Globus pallidus (tissue), 1 donor: ENCODE results near the gene SCRT2.
"Not testable (repeated sequence)": the region's sequence is repeated elsewhere in the genome, so short reads cannot be mapped to it uniquely, and the experiment has no call there.

Experiments
- DNase-seq: peaks from one replicate; pipeline ENCODE4 v3.0.0-alpha.2; 2015; ENCODE audit warnings: low spot score

The SCRT2 gene

DNA sequence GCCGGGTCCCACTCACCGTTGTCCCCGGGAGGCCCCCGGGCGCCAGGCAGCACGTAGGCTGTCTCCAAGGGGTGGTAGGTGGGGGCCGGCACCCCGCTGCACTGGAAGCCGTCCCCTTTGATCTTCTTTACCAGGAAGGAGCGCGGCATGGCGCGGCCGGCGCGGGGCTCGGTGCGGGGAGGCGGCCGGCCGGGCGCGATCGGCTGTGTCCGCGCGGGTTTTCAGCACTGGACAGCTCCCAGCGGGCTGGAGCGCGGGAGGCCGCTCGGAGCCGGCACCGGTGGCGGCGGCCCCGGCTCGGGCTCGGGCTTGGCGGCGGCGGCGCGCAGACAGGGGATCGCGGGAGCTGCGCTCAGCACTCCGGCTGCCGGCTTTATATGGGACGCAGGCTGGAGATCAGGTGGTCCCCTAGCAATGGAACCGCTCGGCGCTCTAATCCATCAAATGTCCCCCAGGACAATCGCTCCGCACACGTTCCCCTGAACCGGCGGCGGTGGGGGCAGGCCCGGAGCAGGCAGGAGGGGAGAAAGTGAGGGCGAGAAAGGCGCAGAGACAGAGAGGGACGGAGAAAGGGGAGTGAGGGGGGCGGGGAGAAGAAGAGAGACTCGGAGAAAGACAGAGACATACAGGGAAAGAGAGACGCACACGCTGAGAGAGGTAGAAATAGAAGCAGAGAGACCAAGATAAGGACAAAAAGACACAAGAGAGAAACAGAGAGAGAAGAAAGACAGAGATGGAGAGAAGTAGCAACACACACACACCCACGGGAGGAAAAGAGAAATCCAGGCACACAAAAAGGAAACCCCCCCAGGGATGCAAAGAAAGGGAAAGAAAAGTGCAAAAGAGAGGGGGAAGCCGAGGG lies at the start of gene SCRT2:
Gene SCRT2, minus strand, starts transcription at position 350 of the 862 bp plus-strand sequence. Its CDS starts 201 bp downstream, at position 149.
- DNase-seq: peak; percentile 63

DNA sequence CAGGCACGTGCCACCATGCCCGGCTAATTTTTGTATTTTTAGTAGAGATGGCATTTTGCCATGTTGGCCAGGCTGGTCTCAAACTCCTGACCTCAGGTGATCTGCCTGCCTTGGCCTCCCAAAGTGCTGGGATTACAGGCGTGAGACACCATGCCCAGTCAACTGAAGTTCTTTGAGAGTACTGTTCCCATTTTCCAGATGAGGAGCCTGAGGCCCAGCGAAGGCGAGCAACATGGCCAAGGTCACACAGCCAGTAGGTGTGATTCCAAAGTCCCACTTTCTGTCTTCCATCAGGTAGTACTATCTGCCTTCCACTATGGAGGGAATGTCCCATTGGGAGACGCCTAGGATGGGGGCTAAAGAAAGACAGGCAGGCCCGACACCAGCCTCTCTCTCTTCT lies 49.2 kb upstream of the SCRT2 start:
- not testable (repeated sequence) for DNase-seq

- no peak for DNase-seq
Measured at GRCh38 chr20:723756-724155, 48.2 kb upstream of the SCRT2 start.

- no peak for DNase-seq
Measured at GRCh38 chr20:722822-723644, 47.4 kb upstream of the SCRT2 start.

- DNase-seq: no peak
Measured at GRCh38 chr20:721876-722275, 46.3 kb upstream of the SCRT2 start.

GRCh38 chr20:719816-720215 lies 44.2 kb upstream of the SCRT2 start:
- no peak for DNase-seq

GRCh38 chr20:719068-719467 lies 43.5 kb upstream of the SCRT2 start:
- DNase-seq: no peak

DNA sequence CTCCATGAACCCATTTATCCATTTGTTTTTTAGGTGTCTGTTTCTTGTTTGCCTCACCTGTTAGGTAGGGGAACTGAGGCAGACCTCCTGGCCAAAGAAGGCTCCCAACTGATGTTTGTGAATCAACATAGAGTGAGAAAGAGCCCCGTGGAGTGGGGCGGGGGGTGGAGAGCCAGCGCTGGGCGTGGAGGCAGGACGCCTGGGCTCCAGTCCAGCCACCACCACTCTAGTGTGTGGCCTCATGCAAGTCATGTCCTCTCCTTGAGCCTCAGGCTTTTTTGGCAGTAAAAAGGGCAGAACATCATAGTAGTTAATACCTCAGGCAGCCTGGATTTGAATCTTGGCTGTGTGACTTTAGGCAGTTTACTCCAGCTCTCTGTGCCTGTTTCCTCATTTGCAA lies 42.2 kb upstream of the SCRT2 start:
- no peak for DNase-seq

DNA sequence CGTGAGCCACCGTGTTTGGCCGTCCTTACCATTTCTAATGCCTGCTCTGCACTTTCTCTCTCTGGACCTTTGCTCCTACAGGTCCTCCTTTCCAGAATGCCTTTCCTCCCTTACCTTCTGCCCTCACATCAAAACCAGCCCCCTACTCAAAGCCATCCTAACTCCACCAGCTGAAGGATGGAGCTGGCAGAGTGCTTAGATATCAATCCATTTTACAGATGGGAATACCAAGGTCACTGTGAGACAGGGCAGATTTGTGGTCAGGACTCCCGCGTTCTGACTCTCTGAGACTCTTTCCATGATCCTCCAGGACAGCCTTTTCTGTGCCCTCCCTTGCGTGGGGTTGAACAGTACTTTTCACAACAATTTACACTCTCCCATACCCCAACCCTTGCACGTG lies 41.7 kb upstream of the SCRT2 start:
- DNase-seq: no peak

DNA sequence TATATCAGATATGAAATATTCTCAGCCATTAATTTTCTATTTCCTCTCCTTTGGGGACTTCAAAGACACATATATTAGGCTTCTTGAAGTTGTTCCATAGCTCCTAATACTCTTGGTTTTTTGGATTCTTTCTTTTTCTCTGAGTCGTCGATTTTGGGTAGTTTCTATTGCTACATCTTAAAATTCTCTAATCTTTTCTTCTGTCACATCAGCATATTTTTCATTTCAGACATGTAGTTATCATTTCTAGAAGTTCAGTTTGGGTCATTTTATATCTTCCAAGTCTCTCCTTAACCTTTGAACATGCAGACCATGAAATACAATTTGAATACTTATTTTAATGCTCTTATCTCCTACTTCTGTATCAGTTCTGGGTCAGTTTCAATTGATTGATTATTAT lies 38.9 kb upstream of the SCRT2 start:
- no peak for DNase-seq

GRCh38 chr20:711576-711975 lies 36.0 kb upstream of the SCRT2 start:
- DNase-seq: no peak

- DNase-seq: no peak
Measured at GRCh38 chr20:710780-711450, 35.3 kb upstream of the SCRT2 start.

DNA sequence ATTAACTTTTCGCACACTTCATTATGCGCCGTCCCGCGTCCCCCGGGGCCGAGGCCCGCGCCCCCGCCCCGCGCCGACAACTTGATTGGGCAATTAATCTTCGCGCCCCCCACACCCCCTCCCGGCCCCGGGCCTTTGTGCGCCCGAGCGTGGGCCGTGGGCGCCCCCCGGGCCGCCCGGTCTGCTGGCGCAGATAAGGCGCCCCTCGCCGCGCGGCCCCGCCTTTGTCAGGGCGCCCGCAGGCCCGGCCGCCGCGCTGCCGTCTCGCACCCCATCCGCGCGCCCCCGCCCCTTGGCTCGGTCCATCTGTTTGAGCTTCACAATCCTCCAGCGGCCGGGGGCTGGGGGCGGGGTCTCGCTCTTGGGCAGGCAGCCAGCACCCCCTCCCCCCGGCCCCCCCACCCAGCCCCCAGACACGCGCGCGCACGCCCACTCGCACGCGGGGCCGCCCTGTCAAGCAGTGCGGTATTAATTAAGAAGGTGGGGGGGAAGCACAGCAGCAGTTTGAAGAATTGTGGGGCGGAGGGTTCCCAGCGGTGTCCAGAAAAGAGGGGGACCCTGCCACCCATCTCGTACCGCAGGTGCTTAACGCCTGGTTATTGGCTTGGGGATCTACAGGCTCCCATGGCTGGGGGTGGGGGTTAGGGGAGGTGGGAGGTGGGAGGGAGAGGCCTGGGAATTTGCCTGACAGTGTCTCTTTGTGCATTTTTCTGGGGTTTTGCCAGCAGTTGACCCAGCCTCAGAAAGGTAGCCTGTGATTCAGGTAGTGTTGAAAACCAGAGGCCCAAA lies 34.6 kb upstream of the SCRT2 start:
- no peak for DNase-seq

GRCh38 chr20:709423-709822 lies 33.8 kb upstream of the SCRT2 start:
- DNase-seq: no peak

DNA sequence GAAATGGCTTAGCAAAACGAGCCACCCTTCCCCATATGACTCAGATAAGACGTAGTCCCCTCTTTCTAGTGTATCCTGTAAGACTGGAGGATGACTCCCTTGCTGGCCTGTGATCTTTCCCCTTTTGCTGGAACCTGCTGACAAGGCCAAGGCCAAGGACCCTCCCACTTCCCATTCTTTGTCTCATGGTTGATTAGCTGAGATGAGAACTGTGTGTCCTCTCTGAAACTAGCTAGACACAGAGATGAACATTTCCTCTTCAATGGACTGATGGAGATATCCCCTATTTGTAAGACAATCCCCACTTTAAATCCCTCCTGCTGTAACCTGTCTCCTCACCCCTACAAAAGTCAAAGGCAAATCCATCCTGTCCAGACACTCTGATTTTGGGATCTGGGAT lies 33.4 kb upstream of the SCRT2 start:
- no peak for DNase-seq

GRCh38 chr20:707451-708110 lies 32.0 kb upstream of the SCRT2 start:
- no peak for DNase-seq

GRCh38 chr20:706366-706885 lies 30.8 kb upstream of the SCRT2 start:
- DNase-seq: no peak

DNA sequence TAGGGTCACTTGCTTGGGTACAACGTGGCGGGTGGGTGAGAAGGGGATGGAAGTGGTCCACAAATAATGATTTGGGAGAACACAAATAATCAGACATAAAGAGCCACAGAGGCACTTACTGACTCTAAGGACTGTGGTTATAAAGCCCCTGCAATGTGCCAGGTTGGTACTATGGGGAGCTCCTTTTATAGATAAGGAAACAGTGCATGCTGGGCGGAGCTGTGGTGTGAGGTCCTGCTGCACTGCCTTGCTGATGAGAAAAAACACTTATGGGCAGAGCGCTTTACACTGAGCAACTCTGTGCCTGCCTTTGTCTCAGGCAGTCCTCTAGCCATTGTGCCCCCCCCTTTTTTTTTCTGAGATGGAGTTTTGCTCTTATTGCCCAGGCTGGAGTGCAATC lies 29.1 kb upstream of the SCRT2 start:
- DNase-seq: no peak

- no peak for DNase-seq
Measured at GRCh38 chr20:703426-703825, 27.8 kb upstream of the SCRT2 start.

GRCh38 chr20:703006-703405 lies 27.4 kb upstream of the SCRT2 start:
- DNase-seq: no peak
